GM12891 (cell line): Measurements from ENCODE around the gene FUZ.

Experiments used
- DNase-seq: peaks from one replicate; pipeline ENCODE4 v3.0.0; 2011; ENCODE audit warnings: low spot score; ENCODE audit not compliant: insufficient read length
- FAIRE-seq: peaks from 2 replicates; lab custom pipeline; 2011; peaks lifted over from hg19 to GRCh38; lab: Jason Lieb, UNC
- PAX5 ChIP-seq: IDR thresholded peaks from 2 replicates; pipeline ENCODE4 v1.6.1; 2011; ENCODE audit warnings: low read length, moderate library complexity, mild to moderate bottlenecking; ENCODE audit not compliant: insufficient read depth, severe bottlenecking
- POLR2A ChIP-seq: IDR thresholded peaks from 2 replicates; pipeline ENCODE4 v1.6.1; 2011; ENCODE audit warnings: low read depth, low read length, control low read depth
- POLR2AphosphoS5 ChIP-seq: IDR thresholded peaks from 2 replicates; pipeline ENCODE4 v1.6.1; 2011; ENCODE audit warnings: low read depth, low read length, control low read depth
- POU2F2 ChIP-seq: IDR thresholded peaks from 2 replicates; pipeline ENCODE4 v1.6.1; 2011; ENCODE audit warnings: low read depth, mild to moderate bottlenecking, control low read depth, low read length, moderate library complexity
- SPI1 ChIP-seq: IDR thresholded peaks from 2 replicates; pipeline ENCODE4 v1.6.1; 2011; ENCODE audit warnings: low read depth, low read length, control low read depth
- TAF1 ChIP-seq: IDR thresholded peaks from 2 replicates; pipeline ENCODE4 v1.6.1; 2011; ENCODE audit warnings: low read depth, low read length, control low read depth

The FUZ gene

GRCh38 chr19:49771674-49772139 lies 41.4 kb downstream of the FUZ start:
- no peak for DNase-seq
- FAIRE-seq = no peak
- no peak for TF ChIP-seq POU2F2
- TF ChIP-seq POLR2AphosphoS5 = no peak
- TF ChIP-seq SPI1 = no peak
- no peak for TF ChIP-seq POLR2A
- TF ChIP-seq TAF1 = no peak
- TF ChIP-seq PAX5 = no peak

GRCh38 chr19:49770529-49770928 lies 42.6 kb downstream of the FUZ start:
- no peak for TF ChIP-seq POLR2AphosphoS5
- no peak for TF ChIP-seq PAX5
- no peak for TF ChIP-seq TAF1
- no peak for TF ChIP-seq SPI1
- no peak for TF ChIP-seq POLR2A
- no peak for TF ChIP-seq POU2F2
- FAIRE-seq (no peak), DNase-seq (no peak)

- DNase-seq (no peak), FAIRE-seq (no peak)
Measured at GRCh38 chr19:49767967-49768581, 45.0 kb downstream of the FUZ start.

GRCh38 chr19:49767381-49767780 lies 45.7 kb downstream of the FUZ start:
- TF ChIP-seq POLR2A (no peak), TAF1 (no peak), POU2F2 (no peak), PAX5 (no peak), SPI1 (no peak), POLR2AphosphoS5 (no peak)

More at GRCh38 chr19:49767967-49768581, 45.0 kb downstream of the FUZ start:
- TF ChIP-seq POU2F2 = no peak
- no peak for TF ChIP-seq POLR2A
- no peak for TF ChIP-seq TAF1
- TF ChIP-seq POLR2AphosphoS5 = no peak
- no peak for TF ChIP-seq PAX5
- TF ChIP-seq SPI1 = no peak

GRCh38 chr19:49766930-49767299 lies 46.2 kb downstream of the FUZ start, which contains the start of gene AP2A1:
AP2A1 (plus strand) TSS chr19:49767001; CDS start chr19:49767134, 133 bp downstream.
- DNase-seq (no peak), FAIRE-seq (no peak)
- TF ChIP-seq POU2F2 = no peak
- TF ChIP-seq PAX5 = no peak
- TF ChIP-seq POLR2A = no peak
- TF ChIP-seq TAF1 = no peak

More at GRCh38 chr19:49767381-49767780, 45.7 kb downstream of the FUZ start:
- DNase-seq = no peak
- no peak for FAIRE-seq

- TF ChIP-seq PAX5 (no peak), SPI1 (peak; percentile 82), TAF1 (no peak; the same call in 1 of the 2 replicates), POU2F2 (no peak), POLR2AphosphoS5 (peak; percentile 71), POLR2A (peak; percentile 85)
- FAIRE-seq (peak; percentile 100), DNase-seq (peak; percentile 99)
Measured at GRCh38 chr19:49766007-49766929, 46.8 kb downstream of the FUZ start.

- TF ChIP-seq TAF1 = no peak
- no peak for TF ChIP-seq POLR2AphosphoS5
- no peak for TF ChIP-seq PAX5
- TF ChIP-seq POU2F2 = no peak
- TF ChIP-seq POLR2A = no peak
- no peak for TF ChIP-seq SPI1
- FAIRE-seq = no peak
- DNase-seq = no peak
Measured at GRCh38 chr19:49764341-49764740, 48.8 kb downstream of the FUZ start.

GRCh38 chr19:49763230-49763629 lies 49.9 kb downstream of the FUZ start, which contains the start of gene TSKS:
TSKS (minus strand) TSS chr19:49763306; CDS start chr19:49763247, 59 bp downstream.
- FAIRE-seq (no peak), DNase-seq (no peak)
- no peak for TF ChIP-seq TAF1
- no peak for TF ChIP-seq SPI1
- no peak for TF ChIP-seq POU2F2
- no peak for TF ChIP-seq POLR2AphosphoS5
- no peak for TF ChIP-seq POLR2A
- TF ChIP-seq PAX5 = no peak

- FAIRE-seq (no peak), DNase-seq (no peak)
- TF ChIP-seq TAF1 = no peak
- TF ChIP-seq POLR2A = no peak
- no peak for TF ChIP-seq PAX5
- TF ChIP-seq POU2F2 = no peak
- TF ChIP-seq POLR2AphosphoS5 = no peak
- no peak for TF ChIP-seq SPI1
Measured at GRCh38 chr19:49761625-49762311, 51.3 kb downstream of the FUZ start.
